NK-92 treated with Interleukin-12 subunit alpha and Interleukin-12 subunit beta, amount 100 ng/mL, for 24 hours (cell line): ENCODE results near the gene BRI3.

Experiments
- DNase-seq: peaks from one replicate; lab custom pipeline; 2025; lab: John Stamatoyannopoulos, UW

Gene BRI3

GRCh38 chr7:98286701-98287485, 5.4 kb downstream of the BRI3 start:
- DNase-seq = no peak

- no peak for DNase-seq
These were observed 6.0 kb downstream of the BRI3 start for GRCh38 chr7:98287486-98287959.

GRCh38 chr7:98288064-98288823, 6.8 kb downstream of the BRI3 start:
- DNase-seq = no peak

- DNase-seq = no peak
These were observed 7.9 kb downstream of the BRI3 start for GRCh38 chr7:98289333-98289875.

GRCh38 chr7:98291717-98292116, 10.2 kb downstream of the BRI3 start:
- no peak for DNase-seq

- no peak for DNase-seq
These were observed 11.8 kb downstream of the BRI3 start for GRCh38 chr7:98293265-98293664.

GRCh38 chr7:98293746-98294145, 12.3 kb downstream of the BRI3 start:
- no peak for DNase-seq

GRCh38 chr7:98294326-98294725, 12.8 kb downstream of the BRI3 start:
- no peak for DNase-seq

- no peak for DNase-seq
These were observed 13.4 kb downstream of the BRI3 start for GRCh38 chr7:98294798-98295382.

GRCh38 chr7:98295467-98296192, 14.1 kb downstream of the BRI3 start:
- no peak for DNase-seq

GRCh38 chr7:98296833-98297232, 15.3 kb downstream of the BRI3 start:
- no peak for DNase-seq

- DNase-seq = no peak
These were observed 16.3 kb downstream of the BRI3 start for GRCh38 chr7:98297626-98298286.

- DNase-seq = no peak
These were observed 19.3 kb downstream of the BRI3 start for GRCh38 chr7:98300595-98301372.

- DNase-seq = no peak
These were observed 20.4 kb downstream of the BRI3 start for GRCh38 chr7:98301693-98302470.

GRCh38 chr7:98303176-98303865, 21.8 kb downstream of the BRI3 start:
- DNase-seq = no peak

GRCh38 chr7:98303906-98304305, 22.4 kb downstream of the BRI3 start:
- DNase-seq = no peak

GRCh38 chr7:98305951-98306535, 24.6 kb downstream of the BRI3 start:
- DNase-seq = no peak

GRCh38 chr7:98307971-98308466, 26.5 kb downstream of the BRI3 start:
- DNase-seq = no peak

- DNase-seq = no peak
These were observed 28.1 kb downstream of the BRI3 start for GRCh38 chr7:98309566-98309965.
